Measurements from ENCODE around the gene IPO7.

The IPO7 gene

DNA sequence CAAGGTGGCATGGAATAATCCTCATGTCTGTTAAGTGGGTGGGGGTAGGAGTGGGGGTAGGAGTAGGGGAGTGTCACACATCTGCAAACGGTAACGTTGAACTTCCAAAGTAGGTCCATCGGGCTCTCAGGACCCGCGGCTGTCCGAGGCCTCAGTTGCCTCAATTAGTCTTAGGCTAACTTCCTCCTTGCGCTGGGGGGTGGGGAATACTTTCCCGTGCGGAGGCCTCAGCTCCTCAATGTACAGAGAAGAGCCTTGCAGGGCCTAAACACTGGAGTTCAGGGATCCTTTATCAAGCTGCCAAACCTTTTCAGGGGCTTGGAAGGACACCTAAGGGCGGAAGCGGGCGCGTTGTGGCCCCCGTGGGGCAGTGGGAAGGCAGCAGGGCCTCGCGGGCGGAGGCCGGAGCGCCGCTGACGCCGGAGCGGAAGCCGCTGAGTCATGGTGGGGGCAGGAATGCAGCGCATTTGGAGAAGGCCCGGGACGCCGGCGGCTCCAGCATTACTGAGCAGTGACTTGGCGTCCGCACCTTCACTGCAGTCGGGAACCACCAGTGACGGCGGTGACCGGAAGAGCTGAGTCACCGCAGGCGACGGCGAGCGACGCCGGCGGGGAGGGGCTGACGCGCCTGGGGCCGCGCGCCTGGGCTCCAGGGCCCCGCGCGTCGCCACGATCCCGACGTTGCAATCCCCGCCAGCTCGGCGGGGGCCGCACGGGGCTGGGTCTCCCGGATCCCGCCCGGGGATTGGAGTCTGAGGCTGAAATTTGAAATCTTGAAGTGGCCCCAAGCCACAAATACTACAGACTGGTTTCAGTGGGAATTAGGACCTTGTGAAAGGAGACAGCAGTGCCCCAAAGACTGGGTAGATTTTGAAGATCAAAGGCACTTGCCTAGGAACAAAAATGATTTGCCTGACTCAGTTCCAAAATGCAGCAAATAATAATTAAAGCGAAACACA lies 20.2 kb upstream of the IPO7 start (continued):
- no peak for TF ChIP-seq ZNF843 (tag by site-specific recombination; IDR thresholded peaks at IDR 0.05)
- TF ChIP-seq, protein P1, sequence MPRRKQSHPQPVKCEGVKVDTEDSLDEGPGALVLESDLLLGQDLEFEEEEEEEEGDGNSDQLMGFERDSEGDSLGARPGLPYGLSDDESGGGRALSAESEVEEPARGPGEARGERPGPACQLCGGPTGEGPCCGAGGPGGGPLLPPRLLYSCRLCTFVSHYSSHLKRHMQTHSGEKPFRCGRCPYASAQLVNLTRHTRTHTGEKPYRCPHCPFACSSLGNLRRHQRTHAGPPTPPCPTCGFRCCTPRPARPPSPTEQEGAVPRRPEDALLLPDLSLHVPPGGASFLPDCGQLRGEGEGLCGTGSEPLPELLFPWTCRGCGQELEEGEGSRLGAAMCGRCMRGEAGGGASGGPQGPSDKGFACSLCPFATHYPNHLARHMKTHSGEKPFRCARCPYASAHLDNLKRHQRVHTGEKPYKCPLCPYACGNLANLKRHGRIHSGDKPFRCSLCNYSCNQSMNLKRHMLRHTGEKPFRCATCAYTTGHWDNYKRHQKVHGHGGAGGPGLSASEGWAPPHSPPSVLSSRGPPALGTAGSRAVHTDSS (tag by site-specific recombination; IDR thresholded peaks at IDR 0.05), result no peak
- TF ChIP-seq YY2 (tag by site-specific recombination; IDR thresholded peaks at IDR 0.05), result no peak

DNA sequence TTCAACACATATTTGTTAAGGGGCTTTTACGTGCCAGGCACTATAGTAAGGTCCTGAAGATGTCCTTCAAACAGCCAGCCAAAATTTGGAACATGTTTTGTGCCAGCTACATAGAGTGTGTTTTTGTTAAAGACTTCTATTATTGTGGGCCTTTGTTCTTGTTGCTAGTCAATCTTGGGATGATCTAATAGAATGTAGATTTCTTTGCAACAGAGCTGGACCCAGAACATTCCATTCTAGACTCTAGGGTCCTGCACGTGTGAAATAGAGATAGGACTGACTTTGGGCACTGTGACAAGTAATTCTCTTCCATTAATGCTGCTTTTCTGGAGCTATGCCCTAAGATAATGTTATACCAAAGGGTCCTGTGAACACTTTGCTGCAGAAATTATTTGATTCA lies 16.9 kb upstream of the IPO7 start:
- ChIA-PET CTCF (interaction anchor here (1.0 kb wide), 1 partner anchor 139 kb away, joined by 3 read pairs; no protein-coding TSS in a partner anchor), POLR2A (interaction anchor here (0.6 to 0.9 kb wide), 2 partner anchors 17 to 139 kb away, joined by 3 to 4 read pairs; partner anchors contain the start of gene IPO7)
- H3K4me1 ChIP-seq (ENCODE audit: control insufficient read depth, insufficient read depth, low read length), result no peaks in the 10 kb centered on the region
- TF ChIP-seq SCRT1 (tag by site-specific recombination; IDR thresholded peaks at IDR 0.05; ENCODE audit: borderline replicate concordance) (no peak), ZNF24 (tag by site-specific recombination; IDR thresholded peaks at IDR 0.05) (no peak), ZNF239 (tag by site-specific recombination; IDR thresholded peaks at IDR 0.05) (no peak), ZNF626 (tag by site-specific recombination; IDR thresholded peaks at IDR 0.05) (no peak), ZNF501 (tag by site-specific recombination; IDR thresholded peaks at IDR 0.05) (no peak)
- TF ChIP-seq, protein P2, sequence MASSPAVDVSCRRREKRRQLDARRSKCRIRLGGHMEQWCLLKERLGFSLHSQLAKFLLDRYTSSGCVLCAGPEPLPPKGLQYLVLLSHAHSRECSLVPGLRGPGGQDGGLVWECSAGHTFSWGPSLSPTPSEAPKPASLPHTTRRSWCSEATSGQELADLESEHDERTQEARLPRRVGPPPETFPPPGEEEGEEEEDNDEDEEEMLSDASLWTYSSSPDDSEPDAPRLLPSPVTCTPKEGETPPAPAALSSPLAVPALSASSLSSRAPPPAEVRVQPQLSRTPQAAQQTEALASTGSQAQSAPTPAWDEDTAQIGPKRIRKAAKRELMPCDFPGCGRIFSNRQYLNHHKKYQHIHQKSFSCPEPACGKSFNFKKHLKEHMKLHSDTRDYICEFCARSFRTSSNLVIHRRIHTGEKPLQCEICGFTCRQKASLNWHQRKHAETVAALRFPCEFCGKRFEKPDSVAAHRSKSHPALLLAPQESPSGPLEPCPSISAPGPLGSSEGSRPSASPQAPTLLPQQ (tag by site-specific recombination; IDR thresholded peaks at IDR 0.05), result no peak
- TF ChIP-seq, protein P3, sequence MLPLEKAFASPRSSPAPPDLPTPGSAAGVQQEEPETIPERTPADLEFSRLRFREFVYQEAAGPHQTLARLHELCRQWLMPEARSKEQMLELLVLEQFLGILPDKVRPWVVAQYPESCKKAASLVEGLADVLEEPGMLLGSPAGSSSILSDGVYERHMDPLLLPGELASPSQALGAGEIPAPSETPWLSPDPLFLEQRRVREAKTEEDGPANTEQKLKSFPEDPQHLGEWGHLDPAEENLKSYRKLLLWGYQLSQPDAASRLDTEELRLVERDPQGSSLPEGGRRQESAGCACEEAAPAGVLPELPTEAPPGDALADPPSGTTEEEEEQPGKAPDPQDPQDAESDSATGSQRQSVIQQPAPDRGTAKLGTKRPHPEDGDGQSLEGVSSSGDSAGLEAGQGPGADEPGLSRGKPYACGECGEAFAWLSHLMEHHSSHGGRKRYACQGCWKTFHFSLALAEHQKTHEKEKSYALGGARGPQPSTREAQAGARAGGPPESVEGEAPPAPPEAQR (tag by site-specific recombination; IDR thresholded peaks at IDR 0.05), result no peak
- H3K27ac ChIP-seq (ENCODE audit: extremely low read depth, low read depth, low read length), result no peak overlapping the region
- H3K9me3 ChIP-seq (ENCODE audit: control insufficient read depth, insufficient read depth, low read depth, low read length), result no peaks in the 10 kb centered on the region
- H3K4me3 ChIP-seq (ENCODE audit: low read depth, low read length), result no peak overlapping the region
- no peaks in the 10 kb centered on the region for H3K36me3 ChIP-seq (ENCODE audit: control insufficient read depth in 2 of 2, insufficient read depth in 1 of 2, low read length in 2 of 2)

DNA sequence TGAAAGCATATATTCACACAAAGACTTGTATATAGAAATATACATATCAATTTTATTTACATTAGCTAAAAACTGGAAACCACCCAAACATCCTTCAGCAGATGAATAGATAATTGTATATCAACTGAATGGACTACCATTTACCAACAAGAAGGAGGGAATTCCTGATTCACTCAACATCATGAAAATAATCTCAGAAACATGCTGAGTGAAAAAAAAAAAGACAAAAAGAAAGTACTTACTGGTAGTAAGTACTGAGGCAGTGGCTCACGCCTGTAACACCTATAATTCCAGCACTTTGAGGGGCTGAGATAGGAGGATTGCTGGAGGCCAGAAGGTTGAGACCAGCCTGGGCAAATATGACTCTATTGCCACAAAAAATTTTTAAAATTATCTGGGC lies 7.4 kb upstream of the IPO7 start:
- ChIA-PET CTCF (no interaction called here), POLR2A (no interaction called here)
- H3K4me1 ChIP-seq (ENCODE audit: control insufficient read depth, insufficient read depth, low read length), result no peaks in the 10 kb centered on the region
- H3K36me3 ChIP-seq (ENCODE audit: control insufficient read depth in 2 of 2, insufficient read depth in 1 of 2, low read length in 2 of 2), result no peaks in the 10 kb centered on the region
- H3K9me3 ChIP-seq (ENCODE audit: control insufficient read depth, insufficient read depth, low read depth, low read length), result no peaks in the 10 kb centered on the region
- no peak overlapping the region for H3K4me3 ChIP-seq (ENCODE audit: low read depth, low read length)
- H3K27ac ChIP-seq (ENCODE audit: extremely low read depth, low read depth, low read length), result no peak overlapping the region
- TF ChIP-seq WT1 (tag by site-specific recombination; IDR thresholded peaks at IDR 0.05) (no peak), FEZF1 (tag by site-specific recombination; IDR thresholded peaks at IDR 0.05) (no peak), ZNF660 (tag by site-specific recombination; IDR thresholded peaks at IDR 0.05) (no peak), ZNF654 (tag by site-specific recombination; IDR thresholded peaks at IDR 0.05; ENCODE audit: low read depth) (no peak), OSR2 (tag by site-specific recombination; IDR thresholded peaks at IDR 0.05) (no peak), EGR2 (tag by site-specific recombination; IDR thresholded peaks at IDR 0.05; ENCODE audit: low read depth) (no peak), ZBTB17 (tag by site-specific recombination; IDR thresholded peaks at IDR 0.05) (no peak), SETDB1 (IDR thresholded peaks at IDR 0.05; ENCODE audit: insufficient read length, low read length) (no peak), ZFHX2 (tag by site-specific recombination; conservative IDR thresholded peaks at IDR 0.05) (no peak), ZNF433 (tag by site-specific recombination; IDR thresholded peaks at IDR 0.05; ENCODE audit: low read depth) (no peak), SALL2 (tag by site-specific recombination; IDR thresholded peaks at IDR 0.05; ENCODE audit: borderline replicate concordance) (no peak), ZNF658 (tag by site-specific recombination; IDR thresholded peaks at IDR 0.05) (no peak)
- TF ChIP-seq, protein P4, sequence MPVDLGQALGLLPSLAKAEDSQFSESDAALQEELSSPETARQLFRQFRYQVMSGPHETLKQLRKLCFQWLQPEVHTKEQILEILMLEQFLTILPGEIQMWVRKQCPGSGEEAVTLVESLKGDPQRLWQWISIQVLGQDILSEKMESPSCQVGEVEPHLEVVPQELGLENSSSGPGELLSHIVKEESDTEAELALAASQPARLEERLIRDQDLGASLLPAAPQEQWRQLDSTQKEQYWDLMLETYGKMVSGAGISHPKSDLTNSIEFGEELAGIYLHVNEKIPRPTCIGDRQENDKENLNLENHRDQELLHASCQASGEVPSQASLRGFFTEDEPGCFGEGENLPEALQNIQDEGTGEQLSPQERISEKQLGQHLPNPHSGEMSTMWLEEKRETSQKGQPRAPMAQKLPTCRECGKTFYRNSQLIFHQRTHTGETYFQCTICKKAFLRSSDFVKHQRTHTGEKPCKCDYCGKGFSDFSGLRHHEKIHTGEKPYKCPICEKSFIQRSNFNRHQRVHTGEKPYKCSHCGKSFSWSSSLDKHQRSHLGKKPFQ (tag by site-specific recombination; IDR thresholded peaks at IDR 0.05), result no peak
- TF ChIP-seq, protein P5, sequence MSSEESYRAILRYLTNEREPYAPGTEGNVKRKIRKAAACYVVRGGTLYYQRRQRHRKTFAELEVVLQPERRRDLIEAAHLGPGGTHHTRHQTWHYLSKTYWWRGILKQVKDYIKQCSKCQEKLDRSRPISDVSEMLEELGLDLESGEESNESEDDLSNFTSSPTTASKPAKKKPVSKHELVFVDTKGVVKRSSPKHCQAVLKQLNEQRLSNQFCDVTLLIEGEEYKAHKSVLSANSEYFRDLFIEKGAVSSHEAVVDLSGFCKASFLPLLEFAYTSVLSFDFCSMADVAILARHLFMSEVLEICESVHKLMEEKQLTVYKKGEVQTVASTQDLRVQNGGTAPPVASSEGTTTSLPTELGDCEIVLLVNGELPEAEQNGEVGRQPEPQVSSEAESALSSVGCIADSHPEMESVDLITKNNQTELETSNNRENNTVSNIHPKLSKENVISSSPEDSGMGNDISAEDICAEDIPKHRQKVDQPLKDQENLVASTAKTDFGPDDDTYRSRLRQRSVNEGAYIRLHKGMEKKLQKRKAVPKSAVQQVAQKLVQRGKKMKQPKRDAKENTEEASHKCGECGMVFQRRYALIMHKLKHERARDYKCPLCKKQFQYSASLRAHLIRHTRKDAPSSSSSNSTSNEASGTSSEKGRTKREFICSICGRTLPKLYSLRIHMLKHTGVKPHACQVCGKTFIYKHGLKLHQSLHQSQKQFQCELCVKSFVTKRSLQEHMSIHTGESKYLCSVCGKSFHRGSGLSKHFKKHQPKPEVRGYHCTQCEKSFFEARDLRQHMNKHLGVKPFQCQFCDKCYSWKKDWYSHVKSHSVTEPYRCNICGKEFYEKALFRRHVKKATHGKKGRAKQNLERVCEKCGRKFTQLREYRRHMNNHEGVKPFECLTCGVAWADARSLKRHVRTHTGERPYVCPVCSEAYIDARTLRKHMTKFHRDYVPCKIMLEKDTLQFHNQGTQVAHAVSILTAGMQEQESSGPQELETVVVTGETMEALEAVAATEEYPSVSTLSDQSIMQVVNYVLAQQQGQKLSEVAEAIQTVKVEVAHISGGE (tag by site-specific recombination; conservative IDR thresholded peaks at IDR 0.05; ENCODE audit: low read depth), result no peak

All from HEK293 (cell line).